Measurements from ENCODE around the gene ATP5MC2.
"Not testable (repeated sequence)": the region's sequence is repeated elsewhere in the genome, so short reads cannot be mapped to it uniquely, and the experiment has no call there.

The ATP5MC2 gene

DNA sequence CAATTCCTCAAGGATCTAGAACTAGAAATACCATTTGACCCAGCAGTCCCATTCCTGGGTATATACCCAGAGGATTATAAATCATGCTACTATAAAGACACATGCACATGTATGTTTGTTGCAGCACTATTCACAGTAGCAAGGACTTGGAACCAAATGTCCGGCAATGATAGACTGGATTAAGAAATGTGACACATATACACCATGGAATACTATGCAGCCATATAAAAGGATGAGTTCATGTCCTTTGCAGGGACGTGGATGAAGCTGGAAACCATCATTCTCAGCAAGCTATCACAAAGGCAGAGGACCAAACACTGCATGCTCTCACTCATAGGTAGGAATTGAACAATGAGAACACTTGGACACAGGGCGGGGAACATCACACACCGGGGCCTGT lies 29.6 kb downstream of the ATP5MC2 start:
- not testable (repeated sequence) for DNase-seq (ENCODE audit: low spot score)

DNA sequence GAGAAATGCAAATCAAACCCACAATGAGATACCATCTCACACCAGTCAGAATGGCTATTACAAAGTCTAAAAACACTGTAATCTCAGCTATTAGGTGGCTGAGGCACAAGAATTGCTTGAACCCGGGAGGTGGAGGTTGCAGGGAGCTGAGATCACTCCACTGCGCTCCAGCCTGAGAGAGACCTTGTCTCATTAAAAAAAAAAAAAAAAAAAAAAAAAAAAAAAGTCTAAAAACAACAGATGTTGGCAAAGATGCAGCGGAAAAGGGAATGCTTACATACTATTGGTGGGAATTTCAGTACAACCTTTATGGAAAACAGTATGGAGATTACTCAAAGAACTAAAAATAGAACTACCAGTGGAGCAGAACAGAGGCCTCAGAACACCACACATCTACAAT lies 30.7 kb downstream of the ATP5MC2 start:
- DNase-seq (ENCODE audit: low spot score) = no peak

DNA sequence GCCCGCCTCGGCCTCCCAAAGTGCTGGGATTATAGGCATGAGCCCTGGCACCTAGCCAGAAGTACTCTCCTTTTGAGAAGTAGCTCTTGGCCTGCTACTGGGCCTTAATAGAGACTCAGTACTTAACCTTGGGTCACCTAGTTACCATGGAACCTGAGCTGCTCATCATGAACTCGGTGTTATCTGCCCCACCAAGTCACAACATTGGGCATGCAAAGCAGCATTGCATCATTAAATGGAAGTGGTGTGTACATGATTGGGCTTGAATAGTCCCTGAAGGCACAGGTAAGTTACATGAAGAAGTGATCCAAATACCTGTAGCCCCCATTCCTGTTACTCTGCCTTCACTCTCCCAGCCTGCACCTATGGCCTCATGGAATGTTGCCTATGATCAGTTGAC lies 31.8 kb downstream of the ATP5MC2 start:
- no peak for DNase-seq (ENCODE audit: low spot score)

DNA sequence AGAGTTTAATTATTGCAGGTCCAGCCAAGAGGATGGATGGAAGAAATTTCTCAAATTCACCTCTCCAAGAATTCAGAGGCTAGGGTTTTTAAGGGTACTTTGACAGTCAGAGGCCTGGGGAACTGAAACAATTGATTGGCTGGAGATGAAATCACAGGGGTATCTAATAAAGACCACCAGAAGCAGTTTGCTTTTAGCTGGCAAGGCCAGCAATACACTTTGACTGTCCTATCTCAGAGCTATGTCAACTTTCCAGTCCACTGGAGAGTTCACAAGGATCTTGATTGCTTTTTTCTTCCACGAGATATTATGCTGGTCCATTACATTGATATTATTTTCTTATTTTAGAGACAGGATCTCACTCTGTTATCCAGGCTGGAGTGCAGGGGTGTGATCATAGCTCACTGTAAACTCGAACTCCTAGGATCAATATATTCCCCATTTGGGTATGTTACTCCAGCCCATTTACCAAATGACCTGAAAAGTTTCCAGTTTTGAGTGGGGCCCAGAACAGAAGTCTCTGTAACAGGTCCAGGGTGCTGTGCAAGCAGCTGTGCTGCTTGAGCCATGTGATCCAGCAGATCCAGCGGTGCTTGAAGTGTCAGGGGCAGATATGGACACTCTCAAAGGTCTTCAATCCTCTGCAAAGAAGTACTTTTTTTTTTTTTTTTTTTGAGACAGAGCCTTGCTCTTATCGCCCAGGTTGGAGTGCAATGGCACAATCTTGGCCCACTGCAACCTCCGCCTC lies 32.5 kb downstream of the ATP5MC2 start:
- no peak for DNase-seq (ENCODE audit: low spot score)

DNA sequence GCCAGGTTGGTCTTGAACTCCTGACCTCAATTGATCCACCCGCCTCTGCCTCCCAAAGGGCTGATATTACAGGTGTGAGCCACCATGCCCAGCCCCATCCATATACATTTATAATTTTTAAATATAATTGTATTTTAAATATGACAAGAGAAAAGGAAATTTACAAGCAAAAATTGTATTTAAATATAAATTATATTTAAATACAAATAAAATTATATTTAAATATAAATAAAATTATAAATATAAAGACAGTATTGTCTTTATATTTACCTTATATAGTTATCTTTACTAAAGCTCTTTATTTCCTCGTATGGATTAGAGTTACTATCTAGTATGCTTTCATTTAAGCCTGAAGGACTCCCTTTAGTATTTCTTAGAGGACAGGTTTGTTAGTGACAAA lies 37.8 kb downstream of the ATP5MC2 start:
- no peak for DNase-seq (ENCODE audit: low spot score)

DNA sequence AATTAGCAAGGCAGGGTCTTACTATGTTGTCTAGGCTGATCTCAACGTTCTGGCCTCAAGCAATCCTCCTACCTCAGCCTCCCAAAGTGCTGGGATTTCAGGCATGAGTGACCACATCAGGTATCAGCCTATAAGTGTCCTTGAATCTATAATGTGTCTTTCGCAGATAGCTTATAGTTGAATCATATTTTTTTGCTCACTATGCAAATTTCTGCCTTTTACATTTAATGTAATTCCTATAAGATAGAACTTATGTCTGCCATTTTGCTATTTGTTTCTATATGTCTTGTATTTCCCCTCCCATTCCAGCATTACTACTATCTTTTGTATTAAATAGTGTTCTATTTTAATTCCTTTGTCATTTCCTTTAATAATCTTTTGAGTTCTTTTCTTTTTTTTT lies 39.2 kb downstream of the ATP5MC2 start:
- DNase-seq (ENCODE audit: low spot score) = no peak

DNA sequence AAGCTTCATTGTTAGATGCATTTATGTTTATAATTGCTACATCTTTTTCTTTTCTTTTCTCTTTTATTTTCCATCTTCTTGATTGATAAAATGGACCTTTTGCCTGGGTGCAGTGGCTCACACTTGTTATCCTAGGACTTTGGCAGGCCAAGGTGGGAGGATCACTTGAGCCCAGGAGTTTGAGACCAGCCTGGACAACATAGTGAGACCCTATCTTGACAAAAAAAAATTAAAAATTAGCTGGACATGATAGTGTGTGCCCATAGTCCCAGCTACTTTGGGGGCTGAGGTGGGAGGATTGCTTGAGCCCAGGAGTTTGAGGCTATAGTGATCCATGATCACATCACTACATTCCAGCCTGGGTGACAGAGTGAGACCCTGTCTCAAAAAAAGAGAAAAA lies 40.2 kb downstream of the ATP5MC2 start:
- DNase-seq (ENCODE audit: low spot score) = not testable (repeated sequence)

DNA sequence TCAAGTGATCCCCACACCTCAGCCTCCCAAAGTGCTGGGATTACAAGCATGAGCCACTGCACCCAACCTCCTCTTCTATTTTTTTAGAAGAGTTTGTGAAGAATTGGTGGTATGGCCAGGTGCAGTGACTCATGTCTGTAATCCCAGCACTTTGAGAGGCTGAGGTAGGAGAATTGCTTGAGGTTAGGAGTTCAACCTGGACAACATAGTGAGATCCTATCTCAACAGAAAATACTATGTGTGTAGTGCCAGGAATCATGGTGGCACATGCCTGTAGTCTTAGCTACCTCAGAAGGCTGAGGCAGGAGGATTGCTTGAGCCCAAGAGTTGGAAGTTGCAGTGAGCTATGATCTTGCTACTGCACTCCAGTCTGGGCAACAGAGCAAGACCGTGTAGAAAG lies 44.2 kb downstream of the ATP5MC2 start:
- DNase-seq (ENCODE audit: low spot score) = no peak

DNA sequence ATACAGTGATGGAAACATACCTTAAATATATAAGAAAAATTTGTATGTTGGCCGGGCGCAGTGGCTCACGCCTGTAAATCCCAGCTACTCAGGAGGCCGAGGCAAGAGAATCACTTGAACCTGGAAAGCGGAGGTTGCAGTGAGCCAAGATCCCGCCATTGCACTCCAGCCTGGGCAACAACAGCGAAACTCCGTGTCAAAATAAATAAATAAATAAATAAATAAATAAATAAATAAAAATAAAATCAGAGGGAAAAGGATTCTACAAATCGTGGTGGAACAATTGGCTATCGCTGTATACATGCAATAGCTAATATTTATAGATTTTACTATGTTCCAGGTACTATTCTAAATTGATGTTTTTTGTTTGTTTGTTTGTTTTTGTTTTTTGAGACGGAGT lies 48.0 kb downstream of the ATP5MC2 start:
- no peak for DNase-seq (ENCODE audit: low spot score)

DNA sequence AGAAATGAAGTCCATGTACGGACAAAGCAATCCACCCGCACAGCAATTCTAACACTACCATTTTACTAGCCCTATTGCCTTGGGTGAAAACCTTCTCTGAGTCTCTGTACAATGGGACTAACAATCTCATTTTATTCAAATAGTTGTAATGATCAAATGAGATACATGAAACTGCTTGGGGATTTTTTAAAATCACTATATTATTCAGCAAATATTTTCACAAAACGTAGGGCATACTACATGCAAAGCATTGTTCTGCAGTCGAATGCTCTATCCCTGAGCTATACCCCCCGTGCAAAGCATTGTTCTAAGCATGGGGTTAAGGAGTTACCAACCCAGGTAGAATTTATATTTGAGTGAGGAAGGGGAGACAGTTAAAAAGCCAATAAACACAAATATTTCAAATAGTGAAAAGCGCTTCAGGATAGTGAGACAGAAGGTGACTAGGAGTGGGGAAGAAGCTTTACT lies 49.1 kb downstream of the ATP5MC2 start:
- DNase-seq (ENCODE audit: low spot score) = no peak

DNA sequence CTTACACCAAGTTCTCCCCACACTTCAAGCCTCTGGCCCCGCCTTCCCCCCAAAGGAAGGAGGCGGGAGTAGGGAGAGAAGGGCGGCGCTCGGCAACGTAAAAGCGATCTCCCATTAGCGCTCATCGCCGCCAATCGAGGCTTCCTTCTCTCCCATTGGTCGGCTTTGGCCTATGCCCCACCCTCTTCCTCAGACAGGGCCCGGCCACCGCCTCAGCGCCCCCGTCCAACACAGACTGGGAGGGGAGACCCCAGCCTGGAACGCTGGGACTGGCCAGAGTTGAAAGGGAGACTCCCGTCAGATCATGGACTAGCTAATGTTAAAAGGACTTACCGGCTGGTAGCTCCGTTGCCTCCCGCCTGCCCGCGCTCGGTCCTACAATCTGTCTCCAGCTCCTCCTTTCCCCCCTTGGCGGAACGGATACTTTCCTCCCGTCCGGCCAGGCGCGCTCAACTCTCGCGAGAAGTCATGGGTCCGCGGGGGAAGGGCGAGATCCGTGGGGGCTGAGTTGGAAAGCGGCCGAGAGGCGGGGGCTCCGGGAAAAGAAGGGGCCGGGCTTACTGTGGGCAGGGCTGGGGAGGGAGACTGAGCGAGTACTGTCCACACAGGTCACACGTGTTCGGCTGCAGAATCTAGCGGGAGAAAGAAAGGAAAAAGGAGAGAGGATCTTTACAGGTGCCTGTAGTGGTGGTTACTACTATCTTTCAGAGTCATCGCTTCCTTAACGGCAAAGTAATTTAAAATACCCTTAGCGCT lies 49.8 kb downstream of the ATP5MC2 start, which contains the start of gene ATF7:
TSS of gene ATF7 (minus strand) at position 437 of the 756 bp plus-strand sequence. CDS start 25,382 bp downstream, outside the sequence.
- DNase-seq (ENCODE audit: low spot score) = peak; percentile 97

DNA sequence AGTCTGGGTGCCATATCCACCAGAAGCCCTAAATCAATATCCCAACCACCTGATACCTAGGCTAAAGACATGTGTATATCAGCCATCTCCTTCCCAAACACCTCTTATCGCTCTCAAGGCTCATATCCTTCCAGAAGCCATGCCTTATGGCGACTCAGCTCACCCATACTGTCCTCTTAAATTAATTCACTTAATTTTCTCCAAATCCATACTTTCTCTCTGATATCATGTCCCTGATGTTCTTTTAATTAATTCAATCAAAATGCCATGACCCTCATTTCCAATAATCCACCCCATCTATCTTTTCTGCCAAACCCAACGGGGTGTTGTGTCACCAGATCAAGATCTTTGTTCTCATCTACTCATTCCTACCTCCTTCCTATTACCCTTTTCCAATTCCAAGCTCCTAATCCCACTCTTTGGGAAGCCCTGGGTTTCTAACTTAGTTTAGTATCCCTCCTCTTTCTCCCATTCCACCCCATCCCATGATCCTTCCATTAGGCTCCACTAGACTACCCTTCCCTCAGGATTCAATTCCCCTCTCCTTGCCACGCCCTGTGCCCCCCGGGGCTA lies 50.4 kb downstream of the ATP5MC2 start:
- DNase-seq (ENCODE audit: low spot score) = no peak

DNA sequence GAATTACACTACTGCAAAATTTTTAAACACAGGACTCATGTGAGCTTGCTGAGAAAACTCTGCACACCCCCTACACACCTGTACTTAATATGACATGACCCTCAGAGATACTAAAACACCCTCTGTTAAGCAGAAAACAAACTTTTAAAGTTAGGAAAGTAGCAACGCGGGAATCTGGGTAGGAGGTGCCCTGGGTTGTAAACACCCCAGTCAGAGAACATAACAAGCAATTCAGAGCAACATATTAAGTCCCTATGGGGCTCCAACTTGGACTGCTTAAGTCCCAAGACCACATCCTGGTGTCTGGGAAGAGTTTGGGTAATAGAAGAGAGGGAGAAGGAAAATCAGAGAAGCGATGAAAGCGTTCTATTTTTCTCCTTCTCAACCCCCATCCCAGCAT lies 50.9 kb downstream of the ATP5MC2 start:
- DNase-seq (ENCODE audit: low spot score) = peak; percentile 20

DNA sequence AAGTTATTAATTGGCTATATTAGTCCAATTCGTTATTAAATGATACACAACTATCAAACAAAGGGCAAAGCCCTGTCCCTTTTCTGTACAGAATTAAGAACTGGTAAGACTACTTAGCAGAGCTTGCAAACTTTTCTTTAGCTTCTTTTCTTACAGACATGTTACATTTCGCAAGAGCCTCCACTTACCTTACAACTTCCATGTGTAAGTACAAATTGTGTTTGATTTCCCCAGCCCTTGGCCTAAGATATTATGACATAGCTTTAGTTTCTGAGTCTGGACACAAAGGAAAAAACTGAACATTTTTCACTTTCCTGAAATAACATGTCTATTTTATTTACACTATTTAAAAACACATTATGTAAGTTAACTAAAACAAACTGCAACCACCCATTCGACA lies 51.4 kb downstream of the ATP5MC2 start:
- DNase-seq (ENCODE audit: low spot score) = peak; percentile 22

DNA sequence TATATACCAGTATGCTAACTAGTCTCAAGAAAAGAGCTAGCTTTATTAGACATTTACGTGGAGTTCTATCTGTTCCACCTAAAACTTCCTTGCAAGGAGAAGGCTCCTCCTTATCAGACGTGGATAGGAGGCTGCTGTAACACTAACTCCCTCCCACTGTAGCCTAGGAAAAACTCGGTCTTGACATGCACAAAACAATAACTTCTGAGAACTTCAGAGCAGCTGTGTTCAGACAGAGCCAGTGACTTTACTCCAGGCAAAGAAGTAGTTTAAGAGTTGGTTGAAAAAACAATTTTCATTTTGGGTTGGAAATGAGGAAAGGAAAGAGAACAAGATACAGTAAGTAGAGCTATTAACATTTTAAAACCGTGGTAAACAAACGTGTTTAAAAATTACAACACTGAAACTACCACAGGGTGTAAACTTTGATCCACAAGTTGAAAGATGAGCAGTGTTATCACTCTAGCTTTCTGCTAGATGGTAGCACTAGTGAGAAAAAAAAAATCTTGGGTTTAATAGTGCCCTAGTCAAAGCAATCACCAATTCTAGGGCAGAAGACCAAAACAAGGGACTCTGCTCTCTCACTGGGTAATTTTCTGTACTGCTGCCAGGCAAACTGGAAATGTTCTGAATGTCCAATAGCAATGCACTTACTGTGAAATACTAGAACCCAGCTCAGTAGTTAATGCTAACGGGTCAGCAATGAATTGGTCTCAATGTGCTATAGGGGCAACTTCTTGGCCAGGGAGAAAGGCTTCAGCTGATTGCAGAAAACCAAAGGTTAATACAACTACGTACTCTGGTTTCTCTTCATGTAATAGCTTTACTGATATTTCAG lies 52.1 kb downstream of the ATP5MC2 start:
- peak; percentile 40 for DNase-seq (ENCODE audit: low spot score)

DNA sequence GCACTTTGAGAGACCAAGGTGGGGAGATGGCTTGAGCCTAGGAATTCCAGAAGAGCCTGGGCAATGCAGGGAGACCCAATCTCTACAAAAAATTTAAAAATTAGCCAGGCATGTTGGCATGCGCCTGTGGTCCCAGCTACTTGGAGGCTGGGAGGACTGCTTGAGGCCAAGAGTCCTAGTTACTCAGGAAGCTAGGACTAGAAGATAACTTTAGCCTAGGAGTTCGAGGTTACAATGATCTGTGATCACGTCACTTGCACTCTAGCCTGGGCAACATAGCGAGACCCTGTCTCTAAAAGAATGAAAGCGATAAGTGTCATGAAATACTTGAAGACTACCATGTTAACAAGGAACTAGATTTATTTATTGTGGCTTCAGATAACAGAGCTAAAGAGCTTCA lies 53.2 kb downstream of the ATP5MC2 start:
- DNase-seq (ENCODE audit: low spot score) = no peak

DNA sequence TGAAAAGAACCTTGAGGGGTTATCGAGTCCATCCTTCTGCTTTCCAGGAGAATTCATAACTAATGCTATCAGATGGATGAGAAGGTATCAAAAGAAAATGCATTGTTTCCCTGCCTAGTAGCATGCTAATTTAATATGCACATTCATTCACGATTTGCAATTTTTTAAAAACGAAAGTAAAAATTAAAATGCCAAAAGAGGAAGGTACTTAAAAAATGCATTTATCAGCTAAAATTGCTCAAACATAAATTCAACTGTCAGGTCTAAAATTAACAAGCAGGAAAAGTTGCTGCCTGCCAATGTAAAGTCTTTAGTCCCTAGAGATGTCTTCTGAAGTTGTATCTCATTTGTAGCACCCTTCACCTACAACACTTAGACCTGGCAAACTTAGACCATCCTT lies 57.6 kb downstream of the ATP5MC2 start:
- peak; percentile 68 for DNase-seq (ENCODE audit: low spot score)

DNA sequence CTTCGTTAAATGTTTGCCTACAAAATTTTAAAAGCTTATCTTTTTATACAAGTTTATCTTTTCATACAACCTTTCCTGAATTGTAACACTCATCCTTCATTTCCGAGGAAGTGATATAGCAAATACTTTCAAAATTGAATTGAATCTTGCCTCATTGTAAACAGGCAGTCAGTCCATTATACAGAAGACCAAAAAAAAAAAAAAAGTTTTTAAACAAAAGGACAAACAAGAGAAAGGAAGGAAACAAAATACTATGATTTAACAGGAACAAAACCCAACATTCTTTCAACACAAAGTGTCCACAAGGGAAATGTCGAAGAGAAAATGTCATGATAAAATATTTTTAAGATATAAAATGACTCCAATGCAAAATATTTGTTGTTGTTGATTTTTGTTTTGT lies 58.2 kb downstream of the ATP5MC2 start:
- no peak for DNase-seq (ENCODE audit: low spot score)

DNA sequence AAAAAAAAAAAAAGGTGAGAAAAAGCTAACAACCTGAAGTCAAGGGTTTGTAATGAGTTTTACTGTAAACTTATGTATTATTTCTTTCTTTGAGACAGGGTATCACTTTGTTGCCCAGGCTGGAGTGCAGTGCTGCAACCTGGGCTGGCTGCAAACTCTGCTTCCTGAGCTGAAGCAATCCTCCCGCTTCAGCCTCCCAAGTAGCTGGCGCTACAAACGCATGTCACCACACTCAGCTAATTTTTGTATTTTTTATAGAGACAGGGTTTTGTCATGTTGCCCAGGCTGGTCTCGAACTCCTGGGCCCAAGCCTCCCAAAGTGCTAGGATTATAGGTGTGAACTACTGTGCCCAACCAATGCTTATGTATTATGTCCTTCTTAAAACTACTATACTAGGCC lies 58.9 kb downstream of the ATP5MC2 start:
- no peak for DNase-seq (ENCODE audit: low spot score)
